ENCODE data around the gene HBD.

- TF ChIP-seq, protein P1, sequence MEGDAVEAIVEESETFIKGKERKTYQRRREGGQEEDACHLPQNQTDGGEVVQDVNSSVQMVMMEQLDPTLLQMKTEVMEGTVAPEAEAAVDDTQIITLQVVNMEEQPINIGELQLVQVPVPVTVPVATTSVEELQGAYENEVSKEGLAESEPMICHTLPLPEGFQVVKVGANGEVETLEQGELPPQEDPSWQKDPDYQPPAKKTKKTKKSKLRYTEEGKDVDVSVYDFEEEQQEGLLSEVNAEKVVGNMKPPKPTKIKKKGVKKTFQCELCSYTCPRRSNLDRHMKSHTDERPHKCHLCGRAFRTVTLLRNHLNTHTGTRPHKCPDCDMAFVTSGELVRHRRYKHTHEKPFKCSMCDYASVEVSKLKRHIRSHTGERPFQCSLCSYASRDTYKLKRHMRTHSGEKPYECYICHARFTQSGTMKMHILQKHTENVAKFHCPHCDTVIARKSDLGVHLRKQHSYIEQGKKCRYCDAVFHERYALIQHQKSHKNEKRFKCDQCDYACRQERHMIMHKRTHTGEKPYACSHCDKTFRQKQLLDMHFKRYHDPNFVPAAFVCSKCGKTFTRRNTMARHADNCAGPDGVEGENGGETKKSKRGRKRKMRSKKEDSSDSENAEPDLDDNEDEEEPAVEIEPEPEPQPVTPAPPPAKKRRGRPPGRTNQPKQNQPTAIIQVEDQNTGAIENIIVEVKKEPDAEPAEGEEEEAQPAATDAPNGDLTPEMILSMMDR (conservative IDR thresholded peaks at IDR 0.05; ENCODE audit: low read length), result no peak
- TF ChIP-seq EZH2phosphoT487 (IDR thresholded peaks at IDR 0.05; ENCODE audit: borderline replicate concordance, low read depth, low read length), result no peak
These were observed 11.1 kb downstream of the HBD start for GRCh38 chr11:5223146-5223545.

Data from OCI-LY7 (cell line).